DOHH2 (cell line): ENCODE results near the gene PUM2.

ENCODE experiments used
- H3F3A ChIP-seq: fragments of 200-600 bp; sonication (generic), shearing (Covaris generic); 2 replicates; pipeline ENCODE4 v1.6.0; 2016; ENCODE audit warnings: antibody characterized with exemption, mild to moderate bottlenecking; ENCODE audit not compliant: control insufficient read depth, insufficient read depth
- H3K27ac ChIP-seq: fragments of 200-600 bp; sonication (generic); 2 replicates; pipeline ENCODE4 v1.5.1; 2014; ENCODE audit warnings: low read depth, mild to moderate bottlenecking, low read length, moderate library complexity
- H3K27me3 ChIP-seq: fragments of 200-600 bp; sonication (generic); 2 replicates; pipeline ENCODE4 v1.6.1; 2014; ENCODE audit warnings: mild to moderate bottlenecking, low read length, mixed read lengths; ENCODE audit not compliant: control insufficient read depth
- H3K36me3 ChIP-seq: fragments of 200-600 bp; sonication (generic); 2 replicates; pipeline ENCODE4 v1.6.1; 2014; ENCODE audit warnings: mild to moderate bottlenecking, low read length, moderate library complexity, mixed read lengths; ENCODE audit not compliant: control insufficient read depth
- H3K4me1 ChIP-seq: fragments of 200-600 bp; sonication (generic); 2 replicates; pipeline ENCODE4 v1.6.1; 2014; ENCODE audit warnings: mild to moderate bottlenecking, low read length, mixed read lengths; ENCODE audit not compliant: control insufficient read depth
- H3K4me2 ChIP-seq: fragments of 200-600 bp; sonication (generic); 2 replicates; pipeline ENCODE4 v1.6.0; 2014; ENCODE audit warnings: mild to moderate bottlenecking, low read length, moderate library complexity
- H3K4me3 ChIP-seq: fragments of 200-600 bp; sonication (generic); 2 replicates; pipeline ENCODE4 v1.5.1; 2014; ENCODE audit warnings: mild to moderate bottlenecking, low read length, mixed read lengths
- H3K79me2 ChIP-seq: fragments of 200-600 bp; sonication (generic); 2 replicates; pipeline ENCODE4 v1.6.1; 2014; ENCODE audit warnings: mild to moderate bottlenecking, low read length, mixed read lengths; ENCODE audit not compliant: control insufficient read depth
- H3K9me2 ChIP-seq: fragments of 200-600 bp; sonication (generic); replicated peaks from 2 replicates; pipeline ENCODE4 v1.6.1; 2014; ENCODE audit warnings: mild to moderate bottlenecking, low read length, mixed read lengths; ENCODE audit not compliant: control insufficient read depth
- H3K9me3 ChIP-seq: fragments of 200-600 bp; sonication (generic); 2 replicates; pipeline ENCODE4 v1.6.1; 2014; ENCODE audit warnings: antibody characterized with exemption, low read length, mixed read lengths; ENCODE audit not compliant: control insufficient read depth, insufficient read depth
- H4K20me1 ChIP-seq: fragments of 200-600 bp; sonication (generic); 2 replicates; pipeline ENCODE4 v1.6.0; 2014; ENCODE audit warnings: low read depth, mild to moderate bottlenecking, antibody characterized with exemption, low read length, moderate library complexity; ENCODE audit not compliant: control insufficient read depth, insufficient read depth
- CTCF ChIP-seq: fragments of 200-600 bp; sonication (generic); IDR thresholded peaks from one replicate; pipeline ENCODE4 v1.5.1; 2014; ENCODE audit warnings: antibody characterized with exemption, mild to moderate bottlenecking, low read depth, low read length; ENCODE audit not compliant: poor library complexity, severe bottlenecking
- EZH2phosphoT487 ChIP-seq: fragments of 200-600 bp; sonication (generic); IDR thresholded peaks from 2 replicates; pipeline ENCODE4 v1.6.1; 2017; ENCODE audit warnings: borderline replicate concordance, mild to moderate bottlenecking, antibody characterized with exemption, low read length, moderate library complexity, mixed read lengths

The PUM2 gene

GRCh38 chr2:20231598-20232026, 119.0 kb downstream of the PUM2 start:
- Histone ChIP-seq H3K27me3 (peaks cover 8% of the 10 kb centered on the region; the same call in 1 of the 2 replicates), H3K79me2 (no peaks in the 10 kb centered on the region), H3K27ac (no peak overlapping the region), H3F3A (no peaks in the 10 kb centered on the region), H3K9me3 (no peaks in the 10 kb centered on the region), H3K4me3 (no peak overlapping the region), H3K4me2 (no peak overlapping the region), H3K36me3 (no peaks in the 10 kb centered on the region), H3K4me1 (no peaks in the 10 kb centered on the region), H3K9me2 (no peaks in the 10 kb centered on the region), H4K20me1 (no peaks in the 10 kb centered on the region)
- TF ChIP-seq CTCF: no peak
- no peak for TF ChIP-seq EZH2phosphoT487

GRCh38 chr2:20231159-20231558, 119.5 kb downstream of the PUM2 start:
- no peaks in the 10 kb centered on the region for H3K9me2 ChIP-seq
- H3F3A ChIP-seq: no peaks in the 10 kb centered on the region
- TF ChIP-seq EZH2phosphoT487: no peak
- no peak for TF ChIP-seq CTCF
- peaks cover 9% of the 10 kb centered on the region; the same call in 1 of the 2 replicates for H3K27me3 ChIP-seq
- no peak overlapping the region for H3K4me3 ChIP-seq
- no peaks in the 10 kb centered on the region for H3K79me2 ChIP-seq
- H3K9me3 ChIP-seq: no peaks in the 10 kb centered on the region
- H4K20me1 ChIP-seq: no peaks in the 10 kb centered on the region
- no peak overlapping the region for H3K4me2 ChIP-seq
- H3K36me3 ChIP-seq: no peaks in the 10 kb centered on the region
- peaks cover 1% of the 10 kb centered on the region; the same call in 1 of the 2 replicates for H3K4me1 ChIP-seq
- H3K27ac ChIP-seq: no peak overlapping the region

GRCh38 chr2:20230114-20230425, 120.6 kb downstream of the PUM2 start:
- Histone ChIP-seq H3K79me2 (no peaks in the 10 kb centered on the region), H3K9me3 (no peaks in the 10 kb centered on the region), H3F3A (no peaks in the 10 kb centered on the region), H3K27ac (no peak overlapping the region), H3K9me2 (no peaks in the 10 kb centered on the region), H3K27me3 (peaks cover 16% of the 10 kb centered on the region), H3K4me3 (no peak overlapping the region), H3K4me1 (peaks cover 12% of the 10 kb centered on the region), H4K20me1 (no peaks in the 10 kb centered on the region), H3K36me3 (no peaks in the 10 kb centered on the region), H3K4me2 (no peak overlapping the region)
- TF ChIP-seq EZH2phosphoT487 (no peak), CTCF (no peak)
